SK-N-SH (cell line): ENCODE data around the gene LSM3. TPM values are rescaled to one million over a fixed set of nuclear protein-coding genes. Genes with fewer than 3 reads are reported as not detected.
"Not testable (repeated sequence)": the region's sequence is repeated elsewhere in the genome, so short reads cannot be mapped to it uniquely, and the experiment has no call there.

Experiments used
- CTCF ChIA-PET: fragments of 300-600, 350-600 bp; formaldehyde crosslinking; extraction: SDS; loops from one replicate; lab custom pipeline; 2021; lab: Yijun Ruan, JAX
- POLR2A ChIA-PET: fragments of 350-600 bp; sonication (Branson Sonifier 250); formaldehyde crosslinking; extraction: SDS; loops from one replicate; lab custom pipeline; 2020; ENCODE audit warnings: antibody characterized with exemption, inconsistent platforms; lab: Yijun Ruan, JAX
- DNase-seq: peaks from one replicate; pipeline ENCODE4 v3.0.0; 2012
- H2AFZ ChIP-seq: fragments of 200-600 bp; sonication (generic); 2 replicates; pipeline ENCODE4 v1.8.1; 2016; ENCODE audit warnings: antibody characterized with exemption, mild to moderate bottlenecking, low read depth
- H3F3A ChIP-seq: fragments of 200-600 bp; sonication (generic); replicated peaks from 2 replicates; pipeline ENCODE3; 2016; ENCODE audit warnings: antibody characterized with exemption, mild to moderate bottlenecking; ENCODE audit not compliant: insufficient read depth
- H3K27ac ChIP-seq, 2 experiments: fragments of 200-500 bp in 1 of 2; fragments of 200-600 bp in 1 of 2; sonication (Bioruptor generic) in 1 of 2; sonication (generic), shearing (Covaris generic) in 1 of 2; 2 replicates each; pipeline versions ENCODE4 v1.5.1 to v1.6.1; 2014 to 2016; ENCODE audit warnings: low read depth in 2 of 2, inconsistent platforms in 1 of 2, low read length in 1 of 2, mild to moderate bottlenecking in 1 of 2, mixed read lengths in 1 of 2
- H3K27me3 ChIP-seq: fragments of 200-600 bp; sonication (generic), shearing (Covaris generic); 2 replicates; pipeline ENCODE4 v1.6.1; 2016; ENCODE audit warnings: mixed run types; ENCODE audit not compliant: insufficient read depth
- H3K36me3 ChIP-seq, 2 experiments: fragments of 200-500 bp in 1 of 2; fragments of 200-600 bp in 1 of 2; sonication (Bioruptor generic) in 1 of 2; sonication (generic) in 1 of 2; replicated peaks in 1 of 2; 2 replicates each; pipeline versions ENCODE3 to v1.5.1; 2014 to 2016; ENCODE audit warnings: low read length in 1 of 2, mild to moderate bottlenecking in 1 of 2; ENCODE audit not compliant: insufficient read depth in 2 of 2, control insufficient read depth in 1 of 2
- H3K4me1 ChIP-seq, 2 experiments: fragments of 200-500 bp in 1 of 2; fragments of 200-600 bp in 1 of 2; sonication (Bioruptor generic) in 1 of 2; sonication (generic), shearing (Covaris generic) in 1 of 2; 2 replicates each; pipeline versions ENCODE4 v1.5.1 to v1.6.1; 2014 to 2016; ENCODE audit warnings: low read depth in 1 of 2, low read length in 1 of 2, mixed run types in 1 of 2; ENCODE audit not compliant: insufficient read depth in 2 of 2, control insufficient read depth in 1 of 2
- H3K4me2 ChIP-seq: fragments of 200-600 bp; sonication (generic), shearing (Covaris generic); 2 replicates; pipeline ENCODE4 v1.6.1; 2017; ENCODE audit warnings: mixed run types
- H3K4me3 ChIP-seq, 2 experiments: fragments of 200-500 bp in 1 of 2; fragments of 200-600 bp in 1 of 2; sonication (Bioruptor generic) in 1 of 2; sonication (generic), shearing (Covaris generic) in 1 of 2; 2 replicates each; pipeline versions ENCODE4 v1.5.1 to v1.8.1; 2014 to 2016; ENCODE audit warnings: low read depth in 2 of 2, inconsistent platforms in 1 of 2, low read length in 1 of 2, mild to moderate bottlenecking in 1 of 2, mixed read lengths in 1 of 2, moderate library complexity in 1 of 2
- H3K79me2 ChIP-seq: fragments of 200-600 bp; sonication (generic); 2 replicates; pipeline ENCODE4 v1.8.1; 2017; ENCODE audit warnings: mild to moderate bottlenecking; ENCODE audit not compliant: insufficient read depth
- H3K9ac ChIP-seq: fragments of 200-600 bp; sonication (generic); 2 replicates; pipeline ENCODE4 v1.6.1; 2017; ENCODE audit warnings: mixed run types
- H3K9me2 ChIP-seq: fragments of 200-600 bp; sonication (generic); 2 replicates; pipeline ENCODE4 v1.6.1; 2017; ENCODE audit warnings: mixed run types
- H3K9me3 ChIP-seq: fragments of 200-600 bp; sonication (generic); 2 replicates; pipeline ENCODE4 v1.6.1; 2017; ENCODE audit warnings: mixed run types, mild to moderate bottlenecking, moderate library complexity
- H4K20me1 ChIP-seq: fragments of 200-600 bp; sonication (generic); 2 replicates; pipeline ENCODE4 v1.6.1; 2017; ENCODE audit warnings: mild to moderate bottlenecking, mixed run types; ENCODE audit not compliant: insufficient read depth
- CHD2 ChIP-seq: fragments of 150-350 bp; IDR thresholded peaks from 2 replicates; pipeline ENCODE4 v1.6.1; 2018; ENCODE audit warnings: low read length; ENCODE audit not compliant: partially characterized antibody
- ELF1 ChIP-seq: IDR thresholded peaks from 2 replicates; pipeline ENCODE4 v1.4.0; 2012
- FOSL2 ChIP-seq: IDR thresholded peaks from 2 replicates; pipeline ENCODE4 v1.4.0; 2012; ENCODE audit warnings: low read depth, mild to moderate bottlenecking, moderate library complexity, borderline replicate concordance
- FOXJ3 ChIP-seq: sonication (generic); formaldehyde crosslinking; IDR thresholded peaks from 2 replicates; pipeline ENCODE4 v1.5.1; 2020; ENCODE audit warnings: mild to moderate bottlenecking, missing genetic modification reagents
- JUND ChIP-seq: IDR thresholded peaks from 2 replicates; pipeline ENCODE4 v1.4.0; 2012
- MEF2A ChIP-seq: IDR thresholded peaks from 2 replicates; pipeline ENCODE4 v1.4.0; 2012; ENCODE audit warnings: low read depth, borderline replicate concordance
- RAD21 ChIP-seq: IDR thresholded peaks from 2 replicates; pipeline ENCODE4 v1.6.1; 2012; ENCODE audit warnings: mild to moderate bottlenecking, low read length
- RFX5 ChIP-seq: IDR thresholded peaks from 2 replicates; pipeline ENCODE4 v1.6.1; 2012; ENCODE audit warnings: mild to moderate bottlenecking, improper control_type of control experiment, low read length
- RXRA ChIP-seq: IDR thresholded peaks from 2 replicates; pipeline ENCODE4 v1.4.0; 2012; ENCODE audit warnings: low read depth, mild to moderate bottlenecking, borderline replicate concordance
- TAF1 ChIP-seq: IDR thresholded peaks from 2 replicates; pipeline ENCODE4 v1.6.1; 2012; ENCODE audit warnings: low read depth, mild to moderate bottlenecking, low read length, moderate library complexity, borderline replicate concordance
- WGBS: methylation state at CpG from one replicate; pipeline ENCODE4 v1.1.6; 2017; ENCODE audit warnings: low lambda C conversion rate; 5-methylcytosine and 5-hydroxymethylcytosine counted together
- polyA plus RNA-seq, 3 experiments: library from polyadenylated mRNA; depleted of rRNA; stranded (reverse); fragments of >200 nt; gene quantifications; 2 replicates each; pipeline ENCODE4 v1.2.3, GENCODE V29; 2012
- TF ChIP-seq, protein P1 (sequence below): fragments of 150-350 bp; IDR thresholded peaks from 2 replicates; pipeline ENCODE4 v1.6.1; 2016; ENCODE audit warnings: mild to moderate bottlenecking, low read depth, low read length
- TF ChIP-seq, protein P2 (sequence below): IDR thresholded peaks from 2 replicates; pipeline ENCODE4 v1.4.0; 2012; ENCODE audit warnings: low read depth
- TF ChIP-seq, protein P3 (sequence below): fragments of 200-600 bp; sonication (generic); IDR thresholded peaks from 2 replicates; pipeline ENCODE4 v1.6.1; 2017; ENCODE audit warnings: antibody characterized with exemption, mild to moderate bottlenecking, moderate library complexity
- TF ChIP-seq, protein P4 (sequence below): IDR thresholded peaks from 2 replicates; pipeline ENCODE4; 2012

Gene LSM3
- polyA plus RNA-seq, 1 of the 3 experiments (the other 2 are of a cell fraction), result 5.1 TPM

DNA sequence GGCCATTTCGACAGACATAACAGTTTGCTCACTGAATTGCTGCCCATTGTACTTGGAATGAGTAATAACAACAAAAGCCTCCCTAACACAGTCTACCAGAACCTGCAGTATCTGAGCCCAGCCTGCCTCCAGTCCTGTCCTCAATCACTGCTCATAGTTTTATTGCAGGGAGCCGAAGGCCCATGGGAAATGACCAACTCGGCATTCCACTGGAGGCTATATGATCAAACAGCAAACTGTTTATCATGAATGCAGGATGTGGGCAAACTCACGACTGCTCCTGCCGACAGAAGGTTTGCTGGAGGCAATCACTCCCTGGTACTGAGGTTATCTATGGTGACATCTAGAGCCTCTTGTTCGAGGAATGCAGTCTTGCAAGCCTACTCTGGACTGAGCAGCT, 46.3 kb downstream of the LSM3 start (continued):
- TF ChIP-seq RFX5 (no peak), MEF2A (no peak), JUND (no peak), RAD21 (no peak), RXRA (no peak)
- TF ChIP-seq, protein P1, sequence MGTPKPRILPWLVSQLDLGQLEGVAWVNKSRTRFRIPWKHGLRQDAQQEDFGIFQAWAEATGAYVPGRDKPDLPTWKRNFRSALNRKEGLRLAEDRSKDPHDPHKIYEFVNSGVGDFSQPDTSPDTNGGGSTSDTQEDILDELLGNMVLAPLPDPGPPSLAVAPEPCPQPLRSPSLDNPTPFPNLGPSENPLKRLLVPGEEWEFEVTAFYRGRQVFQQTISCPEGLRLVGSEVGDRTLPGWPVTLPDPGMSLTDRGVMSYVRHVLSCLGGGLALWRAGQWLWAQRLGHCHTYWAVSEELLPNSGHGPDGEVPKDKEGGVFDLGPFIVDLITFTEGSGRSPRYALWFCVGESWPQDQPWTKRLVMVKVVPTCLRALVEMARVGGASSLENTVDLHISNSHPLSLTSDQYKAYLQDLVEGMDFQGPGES, result no peak
- TF ChIP-seq, all 33 proteins: peak for 0

DNA sequence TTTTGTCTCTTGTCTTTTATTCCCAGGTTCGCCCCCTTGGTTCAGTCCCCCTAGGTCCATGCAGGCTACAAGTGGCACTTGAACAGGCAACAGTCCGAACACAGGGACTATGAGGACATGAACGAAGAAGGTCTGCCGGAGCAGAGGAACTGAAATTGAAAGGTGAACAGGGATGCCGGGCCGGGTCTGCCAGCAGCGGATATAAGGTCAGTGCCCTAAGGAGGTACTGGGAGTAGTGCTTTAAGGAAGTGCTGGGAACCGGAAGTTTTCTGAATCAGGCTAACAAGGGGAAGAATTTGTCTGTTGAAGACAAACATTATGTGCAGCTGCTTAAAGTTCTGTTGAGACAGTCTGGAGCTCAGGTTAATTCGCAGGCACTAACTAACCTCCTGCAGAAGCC, 46.8 kb downstream of the LSM3 start:
- no peaks in the 10 kb centered on the region for H3K79me2 ChIP-seq
- no peak overlapping the region for H3K27ac ChIP-seq
- no peak for DNase-seq
- peaks cover 3% of the 10 kb centered on the region for H3F3A ChIP-seq
- H3K9me2 ChIP-seq, result no peaks in the 10 kb centered on the region
- CTCF ChIA-PET, result interaction anchor here (1.2 kb wide), 1 partner anchor 21 kb away, joined by 3 read pairs; no protein-coding TSS in a partner anchor
- H3K4me2 ChIP-seq, result no peak overlapping the region
- no peak overlapping the region for H3K4me3 ChIP-seq
- no peaks in the 10 kb centered on the region for H4K20me1 ChIP-seq
- H3K9ac ChIP-seq, result no peak overlapping the region
- 80% methylated on average over 9 of the region's 9 CpGs for WGBS
- no peaks in the 10 kb centered on the region for H3K36me3 ChIP-seq
- peaks cover 14% of the 10 kb centered on the region for H3K9me3 ChIP-seq
- TF ChIP-seq, protein P2, sequence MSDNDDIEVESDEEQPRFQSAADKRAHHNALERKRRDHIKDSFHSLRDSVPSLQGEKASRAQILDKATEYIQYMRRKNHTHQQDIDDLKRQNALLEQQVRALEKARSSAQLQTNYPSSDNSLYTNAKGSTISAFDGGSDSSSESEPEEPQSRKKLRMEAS, result no peak
- TF ChIP-seq CHD2 (no peak), RFX5 (no peak), FOSL2 (no peak), TAF1 (no peak), FOXJ3 (CRISPR knock-in tag) (no peak), ELF1 (no peak)
- TF ChIP-seq, protein P3, sequence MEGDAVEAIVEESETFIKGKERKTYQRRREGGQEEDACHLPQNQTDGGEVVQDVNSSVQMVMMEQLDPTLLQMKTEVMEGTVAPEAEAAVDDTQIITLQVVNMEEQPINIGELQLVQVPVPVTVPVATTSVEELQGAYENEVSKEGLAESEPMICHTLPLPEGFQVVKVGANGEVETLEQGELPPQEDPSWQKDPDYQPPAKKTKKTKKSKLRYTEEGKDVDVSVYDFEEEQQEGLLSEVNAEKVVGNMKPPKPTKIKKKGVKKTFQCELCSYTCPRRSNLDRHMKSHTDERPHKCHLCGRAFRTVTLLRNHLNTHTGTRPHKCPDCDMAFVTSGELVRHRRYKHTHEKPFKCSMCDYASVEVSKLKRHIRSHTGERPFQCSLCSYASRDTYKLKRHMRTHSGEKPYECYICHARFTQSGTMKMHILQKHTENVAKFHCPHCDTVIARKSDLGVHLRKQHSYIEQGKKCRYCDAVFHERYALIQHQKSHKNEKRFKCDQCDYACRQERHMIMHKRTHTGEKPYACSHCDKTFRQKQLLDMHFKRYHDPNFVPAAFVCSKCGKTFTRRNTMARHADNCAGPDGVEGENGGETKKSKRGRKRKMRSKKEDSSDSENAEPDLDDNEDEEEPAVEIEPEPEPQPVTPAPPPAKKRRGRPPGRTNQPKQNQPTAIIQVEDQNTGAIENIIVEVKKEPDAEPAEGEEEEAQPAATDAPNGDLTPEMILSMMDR, result no peak
- TF ChIP-seq, protein P4, sequence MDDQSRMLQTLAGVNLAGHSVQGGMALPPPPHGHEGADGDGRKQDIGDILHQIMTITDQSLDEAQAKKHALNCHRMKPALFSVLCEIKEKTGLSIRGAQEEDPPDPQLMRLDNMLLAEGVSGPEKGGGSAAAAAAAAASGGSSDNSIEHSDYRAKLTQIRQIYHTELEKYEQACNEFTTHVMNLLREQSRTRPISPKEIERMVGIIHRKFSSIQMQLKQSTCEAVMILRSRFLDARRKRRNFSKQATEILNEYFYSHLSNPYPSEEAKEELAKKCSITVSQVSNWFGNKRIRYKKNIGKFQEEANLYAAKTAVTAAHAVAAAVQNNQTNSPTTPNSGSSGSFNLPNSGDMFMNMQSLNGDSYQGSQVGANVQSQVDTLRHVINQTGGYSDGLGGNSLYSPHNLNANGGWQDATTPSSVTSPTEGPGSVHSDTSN, result no peak
- H3K4me1 ChIP-seq, result peaks cover 0 to 10% of the 10 kb centered on the region in 2 experiments; a peak in 1 of 4 replicates
- H3K27me3 ChIP-seq, result no peaks in the 10 kb centered on the region
- POLR2A ChIA-PET, result no interaction called here
- H2AFZ ChIP-seq, result no peak overlapping the region

DNA sequence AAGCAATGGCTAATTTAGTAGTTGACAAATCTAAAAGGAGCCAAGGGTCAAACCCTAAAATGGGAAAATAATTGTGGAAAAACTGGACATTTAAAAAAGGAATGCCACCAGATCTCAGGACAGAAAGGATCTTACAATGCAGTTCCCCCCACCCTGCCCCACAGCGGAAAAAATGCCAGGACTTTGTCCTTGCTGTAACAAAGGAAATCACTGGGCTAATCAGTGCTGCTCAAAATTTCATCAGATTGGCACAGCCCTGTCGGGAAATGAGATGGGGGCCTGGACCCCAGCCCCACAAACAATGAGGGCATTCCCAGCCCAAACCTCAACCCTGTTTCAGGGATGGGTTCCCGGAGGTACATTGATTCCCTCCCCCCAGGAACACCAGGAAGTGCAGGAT, 47.7 kb downstream of the LSM3 start:
- not testable (repeated sequence) for H2AFZ ChIP-seq

More for the DNA sequence above, 47.7 kb downstream of the LSM3 start:
- CTCF ChIA-PET, result interaction anchor here (1.2 kb wide), 1 partner anchor 22 kb away, joined by 3 read pairs; no protein-coding TSS in a partner anchor
- H3K4me1 ChIP-seq, result peaks cover 0 to 10% of the 10 kb centered on the region in 2 experiments; a peak in 1 of 4 replicates
- H3K9me2 ChIP-seq, H3F3A ChIP-seq, H3K36me3 ChIP-seq, H3K27ac ChIP-seq, H3K9me3 ChIP-seq, H3K79me2 ChIP-seq, H3K27me3 ChIP-seq, DNase-seq, H3K4me3 ChIP-seq, H4K20me1 ChIP-seq, H3K4me2 ChIP-seq, H3K9ac ChIP-seq, POLR2A ChIA-PET: not testable (repeated sequence)
- WGBS, result 38% methylated on average over 3 of the region's 3 CpGs
